Activated T-cell treated with anti-CD3 and anti-CD28 coated beads, Interleukin-2, amount 50 U/mL, for 72 hours (primary cell): Measurements from ENCODE around the gene SFT2D1. TPM values are rescaled to one million over a fixed set of nuclear protein-coding genes. Genes with fewer than 3 reads are reported as not detected.
"Not testable (repeated sequence)": the region's sequence is repeated elsewhere in the genome, so short reads cannot be mapped to it uniquely, and the experiment has no call there.

Experiments
- ATAC-seq, 2 donors: fragments of 150-1000 bp; cut with Tn5 transposase; replicated peaks in 1 of 2; 2 replicates each; pipeline ENCODE4 v1.10.0; 2021; ENCODE audit warnings: moderate library complexity in 2 of 2, mild to moderate bottlenecking in 1 of 2
- DNase-seq, 2 donors: peaks; one replicate each; pipeline ENCODE4 v3.0.0; 2021 to 2022; ENCODE audit warnings: mixed read lengths in 1 of 2
- H3K27ac Mint-ChIP-seq: one replicate; pipeline ENCODE4 v1.8.0; 2022; ENCODE audit warnings: mild to moderate bottlenecking, moderate library complexity, mixed read lengths
- H3K27me3 Mint-ChIP-seq: one replicate; pipeline ENCODE4 v1.8.0; 2022; ENCODE audit warnings: low read depth, mixed read lengths
- H3K36me3 Mint-ChIP-seq, 2 donors: one replicate each; pipeline ENCODE4 v1.8.0; 2022; ENCODE audit warnings: mixed read lengths in 2 of 2, mild to moderate bottlenecking in 1 of 2; ENCODE audit not compliant: insufficient read depth in 2 of 2
- H3K4me1 Mint-ChIP-seq: one replicate; pipeline ENCODE4 v1.8.0; 2022; ENCODE audit warnings: low read depth, mixed read lengths
- H3K4me3 Mint-ChIP-seq, 2 donors: one replicate each; pipeline ENCODE4 v1.8.0; 2022; ENCODE audit warnings: mild to moderate bottlenecking in 2 of 2, mixed read lengths in 2 of 2, moderate library complexity in 2 of 2
- H3K9me3 Mint-ChIP-seq, 2 donors: one replicate each; pipeline ENCODE4 v1.8.0; 2022; ENCODE audit warnings: mixed read lengths in 2 of 2
- total RNA-seq, 2 donors: library from RNA; stranded (reverse); gene quantifications; one replicate each; pipeline ENCODE4 v1.2.3, GENCODE V29; 2022

Gene SFT2D1
- 10 to 100 TPM; 39.4 to 44.4 TPM for total RNA-seq

- Mint-ChIP-seq H3K27ac (peak within 1 kb of the TSS; percentile 90), H3K9me3 (no peaks in the 10 kb centered on the region), H3K4me3 (peak within 1 kb of the TSS; percentile 90 to 91), H3K4me1 (peaks cover 12% of the 10 kb centered on the region), H3K36me3 (peaks cover 3 to 4% of the 10 kb centered on the region in 2 donors), H3K27me3 (peaks cover 12% of the 10 kb centered on the region)
- peak; percentile 91 to 92 for ATAC-seq
- peak; percentile 86 to 92 for DNase-seq
These were observed at the start of gene SFT2D1 for GRCh38 chr6:166342349-166343149. Gene SFT2D1 (minus strand): TSS chr6:166342545. CDS start chr6:166342481, 64 bp downstream.

DNA sequence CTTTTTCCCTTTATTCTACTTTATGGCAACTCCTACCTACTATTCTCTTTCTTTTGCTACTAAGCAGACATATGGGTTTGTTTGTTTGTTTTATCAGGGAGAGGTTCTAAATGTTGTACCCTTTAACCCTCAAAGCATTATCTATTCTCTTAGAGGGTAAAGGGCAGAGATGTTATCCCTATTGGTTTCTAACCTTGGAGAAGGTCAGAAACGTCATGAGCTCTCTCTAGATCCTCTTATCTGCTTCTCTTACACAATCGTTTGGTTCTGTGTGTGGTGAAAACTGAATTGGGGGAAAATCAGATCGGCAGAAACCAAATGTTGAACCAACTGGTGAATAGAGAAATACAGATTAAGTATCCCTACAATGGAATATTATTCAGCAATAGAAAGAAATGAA, 46.8 kb upstream of the SFT2D1 start:
- no peaks in the 10 kb centered on the region for H3K9me3 Mint-ChIP-seq
- ATAC-seq (no peak), DNase-seq (no peak)
- no peak overlapping the region for H3K4me3 Mint-ChIP-seq
- H3K4me1 Mint-ChIP-seq = peaks cover 4% of the 10 kb centered on the region
- no peak overlapping the region for H3K27ac Mint-ChIP-seq
- no peaks in the 10 kb centered on the region for H3K36me3 Mint-ChIP-seq
- peaks cover 12% of the 10 kb centered on the region for H3K27me3 Mint-ChIP-seq

DNA sequence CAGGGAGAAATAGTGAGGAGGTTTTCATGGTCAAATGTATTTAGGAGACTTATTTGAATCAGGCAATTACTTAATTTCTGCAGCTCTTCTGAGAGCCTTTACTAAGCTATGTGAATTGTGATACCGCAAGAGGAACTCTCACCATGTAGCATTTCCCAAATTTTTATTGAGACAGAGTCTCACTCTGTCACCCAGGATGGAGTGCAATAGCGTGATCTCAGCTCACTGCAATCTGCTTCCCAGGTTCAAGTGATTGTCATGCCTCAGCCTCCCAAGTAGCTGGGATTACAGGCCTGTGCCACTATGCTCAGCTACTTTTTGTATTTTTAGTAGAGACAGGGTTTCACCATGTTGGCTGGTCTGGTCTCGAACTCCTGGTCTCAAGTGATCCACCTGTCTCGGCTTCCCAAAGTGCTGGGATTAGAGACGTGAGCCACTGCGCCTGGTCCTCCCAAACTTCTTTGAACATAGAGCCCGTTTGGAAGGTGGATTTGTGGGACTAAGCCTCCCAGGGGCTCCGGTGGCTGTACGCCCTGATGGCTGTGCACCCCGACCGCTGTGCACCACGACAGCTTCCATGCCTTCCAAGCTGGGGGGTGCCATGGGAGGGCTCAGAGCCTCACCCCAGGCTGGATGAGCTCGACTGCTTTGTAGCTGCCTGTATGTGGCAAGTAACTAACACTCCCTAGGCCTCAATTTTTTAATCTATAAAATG, 46.1 kb upstream of the SFT2D1 start:
- Mint-ChIP-seq H3K36me3 (no peaks in the 10 kb centered on the region), H3K27me3 (peaks cover 12% of the 10 kb centered on the region), H3K4me3 (no peak overlapping the region), H3K27ac (no peak overlapping the region), H3K9me3 (no peaks in the 10 kb centered on the region), H3K4me1 (peaks cover 6% of the 10 kb centered on the region)
- ATAC-seq (no peak), DNase-seq (no peak)

DNA sequence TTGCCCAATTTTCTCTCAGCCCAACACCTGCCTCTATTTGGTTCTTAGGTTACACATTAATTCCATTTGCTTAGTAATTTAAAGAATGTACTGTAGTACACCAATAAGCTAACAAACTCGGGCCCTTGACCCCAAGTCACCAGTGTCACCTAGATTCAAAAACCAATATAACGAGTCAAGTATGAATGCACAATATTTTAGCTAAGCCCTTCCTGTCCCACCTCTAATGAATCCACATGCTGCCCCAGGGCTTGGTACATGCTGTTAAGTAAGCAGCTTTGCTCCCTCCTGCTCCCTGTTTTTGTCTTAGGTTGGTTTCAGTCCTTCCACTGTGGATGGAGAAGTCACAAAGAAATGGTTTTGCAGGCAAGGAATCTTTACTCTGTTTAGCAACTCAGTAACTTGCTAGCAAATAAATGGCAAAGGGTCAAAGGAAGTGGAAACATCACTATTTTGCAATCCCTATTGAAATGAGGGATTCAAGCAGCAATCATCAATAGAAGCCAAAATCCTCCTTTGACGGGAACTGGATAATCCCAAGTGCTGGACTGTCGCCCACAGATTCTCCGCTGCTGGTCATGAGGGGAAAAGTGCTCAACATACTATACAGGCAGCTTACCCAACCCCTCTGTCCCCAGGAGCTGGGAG, 45.4 kb upstream of the SFT2D1 start:
- peaks cover 11% of the 10 kb centered on the region for H3K27me3 Mint-ChIP-seq
- peaks cover 6% of the 10 kb centered on the region for H3K4me1 Mint-ChIP-seq
- DNase-seq = no peak
- H3K9me3 Mint-ChIP-seq = no peaks in the 10 kb centered on the region
- H3K4me3 Mint-ChIP-seq = no peak overlapping the region
- H3K36me3 Mint-ChIP-seq = no peaks in the 10 kb centered on the region
- H3K27ac Mint-ChIP-seq = no peak overlapping the region
- ATAC-seq = no peak

- not testable (repeated sequence) for H3K4me3 Mint-ChIP-seq, H3K4me1 Mint-ChIP-seq, H3K27ac Mint-ChIP-seq, H3K9me3 Mint-ChIP-seq, H3K36me3 Mint-ChIP-seq, ATAC-seq, H3K27me3 Mint-ChIP-seq, DNase-seq
These were observed 44.8 kb upstream of the SFT2D1 start for GRCh38 chr6:166387098-166387497.

DNA sequence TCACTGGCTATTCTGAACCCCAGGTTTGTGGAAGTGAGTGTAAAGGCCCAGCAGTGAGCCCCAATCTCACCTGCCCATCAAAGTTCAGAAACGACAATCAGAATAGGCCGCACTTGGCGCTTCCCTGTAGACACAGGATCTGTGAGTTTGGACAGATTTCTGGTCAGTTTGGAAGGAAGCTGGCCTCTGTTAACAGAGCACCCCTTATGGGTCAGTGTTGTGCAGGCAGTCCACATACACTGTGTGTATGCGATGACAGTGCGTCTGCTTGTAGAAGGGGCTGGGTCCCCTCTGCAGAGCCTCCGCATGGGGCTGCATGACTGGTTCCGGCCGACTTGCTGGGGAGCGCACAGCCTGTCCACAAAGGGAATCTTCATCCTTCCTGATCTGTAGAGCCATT, 43.8 kb upstream of the SFT2D1 start:
- H3K4me1 Mint-ChIP-seq = peaks cover 14% of the 10 kb centered on the region
- H3K36me3 Mint-ChIP-seq = no peaks in the 10 kb centered on the region
- H3K27me3 Mint-ChIP-seq = peaks cover 6% of the 10 kb centered on the region
- no peak overlapping the region for H3K4me3 Mint-ChIP-seq
- no peak overlapping the region for H3K27ac Mint-ChIP-seq
- DNase-seq = no peak
- no peaks in the 10 kb centered on the region for H3K9me3 Mint-ChIP-seq
- ATAC-seq = no peak

GRCh38 chr6:166383802-166384363, 41.5 kb upstream of the SFT2D1 start:
- H3K27ac Mint-ChIP-seq = peak overlapping the region; percentile 75

DNA sequence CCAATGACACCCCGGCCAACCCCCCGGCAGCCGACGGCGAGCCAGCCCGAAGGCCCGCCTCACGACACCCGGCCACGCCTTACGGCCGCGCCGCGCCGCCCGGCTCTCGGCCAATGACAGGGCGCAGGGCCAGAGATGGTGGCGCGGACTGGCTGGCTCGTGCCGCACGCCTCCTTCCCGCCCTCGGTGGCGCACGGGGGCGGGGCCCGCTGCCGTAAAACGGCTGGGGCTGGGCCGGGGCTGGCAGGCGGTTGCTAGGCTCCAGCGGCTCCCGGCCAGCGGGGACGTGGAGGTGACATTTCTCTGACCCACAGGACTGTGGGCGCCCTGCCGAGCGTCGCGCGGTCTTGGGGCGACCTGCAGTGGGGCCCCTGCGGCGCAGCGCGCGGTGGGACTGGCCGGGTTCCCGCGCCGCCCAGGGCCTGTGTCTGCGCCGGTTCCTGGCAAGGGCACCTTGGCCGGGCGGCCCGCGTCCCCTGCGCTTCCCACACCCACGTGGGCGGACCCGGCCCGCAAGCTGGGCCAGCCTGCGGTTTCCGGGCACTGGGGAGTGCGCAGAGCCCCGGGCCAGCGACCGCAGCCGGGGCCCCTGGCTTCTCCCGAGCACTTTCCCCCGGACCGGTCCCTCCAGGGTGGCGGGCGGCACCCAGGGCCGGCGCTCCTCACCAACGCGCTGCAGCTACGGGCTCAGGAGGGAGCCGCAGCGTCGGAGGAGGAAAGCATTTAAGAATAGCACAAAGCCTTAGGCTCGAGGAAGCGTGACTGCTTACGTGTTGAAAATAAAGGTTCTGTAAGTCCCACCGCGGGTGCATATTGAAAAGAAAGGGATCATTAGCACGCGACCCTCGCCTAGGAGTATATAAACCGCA, 40.8 kb upstream of the SFT2D1 start, which contains the start of gene MPC1:
Gene MPC1 (minus strand): TSS at position 8 of the 869 bp plus-strand sequence. CDS start 64 bp downstream, outside the sequence.
- Mint-ChIP-seq H3K9me3 (no peaks in the 10 kb centered on the region), H3K27ac (peak within 1 kb of the TSS; percentile 75), H3K36me3 (no peaks in the 10 kb centered on the region), H3K4me1 (peaks cover 17% of the 10 kb centered on the region), H3K4me3 (peak within 1 kb of the TSS; percentile 92 to 95), H3K27me3 (no peaks in the 10 kb centered on the region)
- peak; percentile 96 to 98 for DNase-seq
- ATAC-seq = peak; percentile 93

More at GRCh38 chr6:166383802-166384363, 41.5 kb upstream of the SFT2D1 start:
- H3K9me3 Mint-ChIP-seq, H3K27me3 Mint-ChIP-seq, H3K36me3 Mint-ChIP-seq, ATAC-seq: not testable (repeated sequence)
- Mint-ChIP-seq H3K4me1 (peaks cover 17% of the 10 kb centered on the region), H3K4me3 (peak overlapping the region; percentile 81 to 85)
- peak; percentile 29 to 35 for DNase-seq

DNA sequence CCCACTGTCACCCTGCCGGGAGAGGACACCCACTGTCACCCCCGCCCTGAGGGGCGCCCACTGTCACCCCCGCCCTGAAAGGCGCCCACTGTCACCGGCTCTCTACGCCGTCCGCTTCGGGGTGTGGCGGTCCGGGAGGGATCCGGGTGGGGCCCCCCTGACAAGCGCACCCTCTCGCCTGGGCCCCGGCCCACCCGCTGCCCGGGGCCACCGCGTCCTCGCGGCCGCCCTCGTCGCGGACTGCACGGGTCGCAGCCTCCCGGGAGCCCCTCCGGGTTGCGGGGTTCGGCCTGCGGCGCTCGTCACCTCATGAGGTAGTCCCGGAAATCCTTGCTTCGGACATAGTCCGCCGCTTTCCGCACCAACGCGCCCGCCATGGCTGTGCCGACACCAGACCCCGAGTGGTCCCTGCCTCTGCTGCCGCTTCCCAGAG, 40.2 kb upstream of the SFT2D1 start:
- H3K9me3 Mint-ChIP-seq = no peaks in the 10 kb centered on the region
- H3K36me3 Mint-ChIP-seq = no peaks in the 10 kb centered on the region
- H3K4me1 Mint-ChIP-seq = peaks cover 17% of the 10 kb centered on the region
- H3K4me3 Mint-ChIP-seq = peak overlapping the region; percentile 92 to 95
- H3K27me3 Mint-ChIP-seq = no peaks in the 10 kb centered on the region
- ATAC-seq (no peak), DNase-seq (no peak)
- no peak overlapping the region for H3K27ac Mint-ChIP-seq

- H3K9me3 Mint-ChIP-seq = no peaks in the 10 kb centered on the region
- peak overlapping the region; percentile 36 for H3K27ac Mint-ChIP-seq
- peak overlapping the region; percentile 92 to 95 for H3K4me3 Mint-ChIP-seq
- ATAC-seq (peak; percentile 39 to 47), DNase-seq (peak; percentile 81 to 86)
- no peaks in the 10 kb centered on the region for H3K36me3 Mint-ChIP-seq
- H3K27me3 Mint-ChIP-seq = no peaks in the 10 kb centered on the region
- H3K4me1 Mint-ChIP-seq = peaks cover 17% of the 10 kb centered on the region
These were observed 39.6 kb upstream of the SFT2D1 start for GRCh38 chr6:166381733-166382499.

DNA sequence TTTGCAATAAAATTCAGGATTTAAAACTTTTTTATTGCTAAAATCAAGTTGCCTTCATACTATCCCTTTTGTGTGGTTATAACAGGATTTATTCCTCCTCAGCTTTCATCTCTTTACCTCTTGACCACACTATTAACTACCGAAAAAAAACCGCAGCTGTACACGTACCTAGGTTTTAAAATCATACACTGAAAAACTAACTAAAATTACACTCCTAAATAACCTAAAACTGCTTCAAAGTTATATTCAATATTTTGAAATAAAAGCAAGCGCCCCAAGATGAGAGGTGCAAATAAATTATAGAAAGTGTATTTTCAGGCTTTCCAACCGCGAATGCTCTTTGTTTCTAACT, 39.0 kb upstream of the SFT2D1 start:
- DNase-seq = no peak
- H3K27me3 Mint-ChIP-seq = no peaks in the 10 kb centered on the region
- ATAC-seq = no peak
- no peaks in the 10 kb centered on the region for H3K9me3 Mint-ChIP-seq
- peaks cover 17% of the 10 kb centered on the region for H3K4me1 Mint-ChIP-seq
- H3K4me3 Mint-ChIP-seq = peak overlapping the region; percentile 92 to 95
- H3K36me3 Mint-ChIP-seq = no peaks in the 10 kb centered on the region
- peak overlapping the region; percentile 36 for H3K27ac Mint-ChIP-seq
